Epithelial cell of proximal tubule (primary cell): ENCODE measurements around the gene TRPM4. TPM values are rescaled to one million over a fixed set of nuclear protein-coding genes. Genes with fewer than 3 reads are reported as not detected.

ENCODE experiments used
- DNase-seq: peaks from one replicate; pipeline ENCODE4 v3.0.0-alpha.2; 2011; ENCODE audit warnings: low read depth
- H3K4me3 ChIP-seq: 2 replicates; pipeline ENCODE4 v1.5.1; 2011; ENCODE audit warnings: low read depth, mild to moderate bottlenecking, low read length
- CTCF ChIP-seq: conservative IDR thresholded peaks from 2 replicates; pipeline ENCODE4 v1.5.1; 2012; ENCODE audit warnings: low read depth, mild to moderate bottlenecking, low read length
- total RNA-seq: library from RNA; depleted of rRNA; stranded (reverse); fragments of >200 nt; gene quantifications from 2 replicates; pipeline ENCODE4 v1.2.3, GENCODE V29; 2015

Gene TRPM4
- total RNA-seq, 1 donor from 2014 or later = 11.6 TPM

DNA sequence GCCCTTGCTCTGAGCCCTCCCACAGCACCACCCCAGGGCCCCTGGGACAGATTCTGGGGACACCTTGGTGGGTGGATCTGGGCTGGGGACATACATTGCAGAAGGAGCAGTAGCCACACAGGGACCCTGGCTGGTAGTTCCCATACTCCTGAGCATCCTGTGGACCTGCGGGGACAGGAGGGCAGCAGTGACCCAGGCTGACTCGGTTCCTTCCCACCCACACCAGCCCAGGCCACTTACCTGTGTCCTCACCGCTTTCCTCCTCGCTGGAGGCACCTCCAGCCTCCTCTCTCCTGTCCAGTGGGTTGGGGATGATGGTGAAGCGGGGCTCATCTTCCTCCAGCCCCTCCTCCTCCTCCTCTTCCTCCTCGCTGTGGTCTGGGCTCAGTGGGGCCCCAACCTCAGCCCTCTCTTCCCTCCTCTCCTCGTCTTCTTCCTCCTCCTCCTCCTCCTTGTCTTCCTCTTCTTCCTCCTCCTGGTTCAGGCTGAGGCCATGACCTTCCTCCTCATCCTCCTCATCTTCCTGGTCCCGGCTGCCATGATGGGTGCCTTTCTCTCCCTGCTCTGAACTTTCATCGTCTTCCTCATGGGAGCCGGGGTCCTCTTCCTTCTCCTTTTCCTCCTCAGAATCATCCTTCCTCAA lies 4.3 kb upstream of the TRPM4 start:
- no peak for DNase-seq
- H3K4me3 ChIP-seq = no peak overlapping the region
- no peak for TF ChIP-seq CTCF

GRCh38 chr19:49154279-49154678 lies 3.3 kb upstream of the TRPM4 start:
- TF ChIP-seq CTCF = no peak
- H3K4me3 ChIP-seq = no peak overlapping the region

DNA sequence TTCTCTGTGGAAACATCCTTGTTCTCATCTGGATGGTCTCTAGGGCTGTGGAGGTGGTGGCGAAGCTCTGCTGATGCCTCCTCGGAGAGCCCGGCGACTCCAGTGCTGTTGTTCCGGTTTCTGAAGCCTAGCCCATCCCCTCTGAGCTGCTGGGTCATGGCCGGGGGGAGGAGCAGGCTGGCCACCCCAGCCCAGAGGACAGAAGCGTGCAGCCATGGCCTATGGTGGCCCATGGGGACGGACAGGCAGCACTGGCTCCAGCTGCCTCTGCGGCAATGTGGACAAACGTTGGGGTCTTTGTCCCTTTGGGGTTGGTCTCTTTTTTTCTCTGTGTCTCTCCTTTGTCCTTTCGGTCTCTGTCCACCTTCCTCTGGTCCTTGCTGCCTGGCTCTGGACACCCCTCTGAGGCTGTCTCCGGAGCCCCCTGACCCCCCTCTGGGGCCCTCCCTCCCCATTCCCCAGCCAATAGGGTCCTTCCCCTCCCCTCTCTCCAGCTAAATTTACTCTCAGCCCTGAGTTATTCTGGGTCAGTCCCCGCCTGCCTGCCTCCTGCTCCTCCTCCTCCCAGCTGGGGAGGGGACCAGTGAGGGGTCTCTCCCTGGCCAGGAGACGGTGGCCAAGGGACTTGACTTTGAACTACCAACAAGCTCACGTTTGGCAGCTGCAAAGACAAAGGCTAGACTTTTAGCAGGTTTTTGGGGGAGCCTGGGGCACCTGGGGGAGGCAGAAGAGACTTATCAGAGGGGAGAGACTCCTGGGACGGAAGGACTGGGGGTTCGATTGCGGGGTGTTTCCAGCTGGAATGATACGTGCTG lies 2.4 kb upstream of the TRPM4 start, which contains the start of gene HRC:
TSS of gene HRC (minus strand) at position 392 of the 815 bp plus-strand sequence. CDS start at position 233, 159 bp downstream.
- no peak for TF ChIP-seq CTCF
- DNase-seq = no peak
- no peak within 1 kb of the TSS for H3K4me3 ChIP-seq

More at GRCh38 chr19:49154279-49154678, 3.3 kb upstream of the TRPM4 start:
- DNase-seq = no peak

GRCh38 chr19:49155820-49156346 lies 1.7 kb upstream of the TRPM4 start:
- no peak for TF ChIP-seq CTCF
- H3K4me3 ChIP-seq = no peak overlapping the region
- no peak for DNase-seq

DNA sequence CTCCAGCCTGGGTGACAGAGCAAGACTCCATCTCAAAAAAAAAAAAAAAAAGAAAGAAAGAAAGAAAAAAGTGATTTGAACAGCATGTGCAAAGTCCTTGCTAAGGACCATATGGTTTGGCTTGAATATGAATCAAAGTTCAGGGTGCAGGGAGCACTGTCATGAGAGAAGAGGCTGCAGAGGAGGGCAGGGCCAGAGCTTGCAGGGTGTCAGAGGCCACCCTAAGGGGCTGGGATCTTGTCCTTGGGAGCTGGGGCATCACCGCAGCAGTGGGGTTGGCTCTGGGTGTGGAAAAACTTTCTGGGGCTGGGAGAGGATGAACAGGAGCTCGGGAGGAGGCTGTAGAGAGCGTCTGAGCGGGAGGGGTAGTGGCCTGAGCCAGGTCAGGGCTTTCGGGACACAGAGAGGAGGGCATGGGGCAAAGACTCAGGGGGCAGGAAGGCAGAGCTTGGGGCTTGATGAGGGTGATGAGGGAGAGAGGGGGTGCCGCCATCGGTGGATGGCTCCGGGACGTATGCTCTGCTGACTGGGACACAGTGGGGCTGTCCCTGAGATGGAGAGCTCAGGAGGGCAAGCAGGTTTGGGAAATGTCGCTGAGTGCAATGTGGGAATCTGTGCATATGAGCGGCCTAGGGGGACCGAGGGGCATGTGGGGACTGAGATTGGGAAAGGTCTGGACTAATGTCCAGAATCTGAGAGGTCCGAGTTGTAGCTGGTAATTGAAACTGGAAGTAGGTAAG lies 3.0 kb downstream of the TRPM4 start:
- DNase-seq = no peak
- H3K4me3 ChIP-seq = no peak overlapping the region
- no peak for TF ChIP-seq CTCF

DNA sequence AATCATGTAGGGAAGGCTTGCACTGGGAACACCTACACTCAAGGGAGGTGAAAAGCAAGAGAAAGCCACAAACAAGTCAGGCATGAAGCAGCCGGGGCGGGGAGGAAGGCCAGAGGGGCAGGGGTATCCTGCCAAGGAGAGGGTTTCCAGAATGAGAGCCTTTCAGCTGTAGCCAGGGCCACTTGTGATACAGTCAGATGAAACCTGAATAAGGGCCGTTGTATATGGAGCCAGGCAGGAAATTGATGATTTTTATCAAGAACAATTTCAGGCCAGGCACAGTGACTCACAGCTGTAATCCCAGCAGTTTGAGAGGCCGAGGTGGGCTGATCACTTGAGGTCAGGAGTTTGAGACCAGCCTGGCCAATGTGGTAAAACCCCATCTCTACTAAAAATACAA lies 4.4 kb downstream of the TRPM4 start:
- no peak for DNase-seq
- no peak overlapping the region for H3K4me3 ChIP-seq

More for the DNA sequence above, 4.4 kb downstream of the TRPM4 start:
- TF ChIP-seq CTCF = no peak
